DND-41 (cell line): ENCODE measurements around the gene SDHC.

Experiments used
- CTCF ChIP-seq: IDR thresholded peaks from 2 replicates; pipeline ENCODE4 v1.5.1; 2012; ENCODE audit warnings: borderline replicate concordance, low read length, moderate library complexity, mild to moderate bottlenecking; ENCODE audit not compliant: poor library complexity, severe bottlenecking; ENCODE audit errors: extremely low read depth
- EZH2 ChIP-seq: IDR thresholded peaks from 3 replicates; pipeline ENCODE4 v1.6.1; 2012; ENCODE audit warnings: borderline replicate concordance, low read depth, mild to moderate bottlenecking, moderate library complexity, low read length, inconsistent platforms; ENCODE audit not compliant: severe bottlenecking

DNA sequence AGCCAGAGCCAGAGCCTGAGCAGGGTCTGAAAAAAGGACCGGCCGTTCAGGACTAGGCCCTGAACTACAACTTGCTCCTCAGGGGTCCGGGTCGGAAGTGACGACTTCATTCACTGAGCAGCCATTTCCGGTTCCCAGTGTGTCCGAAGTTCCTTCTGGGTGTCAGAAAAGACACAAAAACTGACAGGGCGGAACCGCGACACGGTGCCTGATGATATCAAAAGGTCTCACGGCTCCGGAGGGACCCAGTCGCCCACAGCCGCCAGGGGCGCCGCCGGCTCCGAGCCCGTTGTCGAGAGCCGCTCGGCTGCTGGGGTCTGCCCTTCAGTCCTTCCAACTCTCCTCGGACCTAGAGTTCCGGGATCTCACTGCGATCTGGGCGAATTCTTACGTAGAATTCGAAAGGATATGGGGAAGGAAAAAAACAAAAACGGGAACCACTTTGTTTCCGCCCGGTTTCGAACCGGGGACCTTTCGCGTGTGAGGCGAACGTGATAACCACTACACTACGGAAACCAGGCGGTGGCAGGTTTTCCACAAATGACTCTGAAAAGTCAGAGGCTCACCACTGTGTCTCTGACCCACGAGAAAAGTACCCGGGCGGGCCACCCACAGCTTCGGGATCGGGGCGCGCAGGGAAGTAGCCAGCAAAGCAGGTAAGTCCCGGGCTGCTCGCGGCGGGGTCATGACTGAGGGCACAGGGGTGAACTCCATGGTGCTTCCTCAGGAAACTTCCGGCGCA, 85.2 kb downstream of the SDHC start:
- TF ChIP-seq CTCF (peak; percentile 72), EZH2 (no peak)
